Cardiac fibroblast (primary cell): Measurements from ENCODE around the gene NPDC1.

Experiments used
- DNase-seq, 2 donors: peaks; one replicate each; pipeline versions ENCODE4 v3.0.0 to v3.0.0-alpha.2; 2010; ENCODE audit warnings: low read depth in 2 of 2
- H3K4me3 ChIP-seq, 2 donors: replicated peaks in 1 of 2; 1 replicate in 1 of 2; 2 replicates in 1 of 2; pipeline ENCODE4 v1.5.1; 2011; ENCODE audit warnings: low read depth in 2 of 2, low read length in 2 of 2, mild to moderate bottlenecking in 2 of 2, moderate library complexity in 1 of 2
- TF ChIP-seq, protein P1 (sequence below): IDR thresholded peaks from one replicate; pipeline ENCODE4 v1.5.1; 2011; ENCODE audit warnings: low read depth, mild to moderate bottlenecking, low read length, inconsistent platforms

The NPDC1 gene

GRCh38 chr9:137015540-137015930 lies 30.4 kb downstream of the NPDC1 start:
- DNase-seq: no peak
- no peak overlapping the region for H3K4me3 ChIP-seq
- TF ChIP-seq, protein P1, sequence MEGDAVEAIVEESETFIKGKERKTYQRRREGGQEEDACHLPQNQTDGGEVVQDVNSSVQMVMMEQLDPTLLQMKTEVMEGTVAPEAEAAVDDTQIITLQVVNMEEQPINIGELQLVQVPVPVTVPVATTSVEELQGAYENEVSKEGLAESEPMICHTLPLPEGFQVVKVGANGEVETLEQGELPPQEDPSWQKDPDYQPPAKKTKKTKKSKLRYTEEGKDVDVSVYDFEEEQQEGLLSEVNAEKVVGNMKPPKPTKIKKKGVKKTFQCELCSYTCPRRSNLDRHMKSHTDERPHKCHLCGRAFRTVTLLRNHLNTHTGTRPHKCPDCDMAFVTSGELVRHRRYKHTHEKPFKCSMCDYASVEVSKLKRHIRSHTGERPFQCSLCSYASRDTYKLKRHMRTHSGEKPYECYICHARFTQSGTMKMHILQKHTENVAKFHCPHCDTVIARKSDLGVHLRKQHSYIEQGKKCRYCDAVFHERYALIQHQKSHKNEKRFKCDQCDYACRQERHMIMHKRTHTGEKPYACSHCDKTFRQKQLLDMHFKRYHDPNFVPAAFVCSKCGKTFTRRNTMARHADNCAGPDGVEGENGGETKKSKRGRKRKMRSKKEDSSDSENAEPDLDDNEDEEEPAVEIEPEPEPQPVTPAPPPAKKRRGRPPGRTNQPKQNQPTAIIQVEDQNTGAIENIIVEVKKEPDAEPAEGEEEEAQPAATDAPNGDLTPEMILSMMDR: no peak

DNA sequence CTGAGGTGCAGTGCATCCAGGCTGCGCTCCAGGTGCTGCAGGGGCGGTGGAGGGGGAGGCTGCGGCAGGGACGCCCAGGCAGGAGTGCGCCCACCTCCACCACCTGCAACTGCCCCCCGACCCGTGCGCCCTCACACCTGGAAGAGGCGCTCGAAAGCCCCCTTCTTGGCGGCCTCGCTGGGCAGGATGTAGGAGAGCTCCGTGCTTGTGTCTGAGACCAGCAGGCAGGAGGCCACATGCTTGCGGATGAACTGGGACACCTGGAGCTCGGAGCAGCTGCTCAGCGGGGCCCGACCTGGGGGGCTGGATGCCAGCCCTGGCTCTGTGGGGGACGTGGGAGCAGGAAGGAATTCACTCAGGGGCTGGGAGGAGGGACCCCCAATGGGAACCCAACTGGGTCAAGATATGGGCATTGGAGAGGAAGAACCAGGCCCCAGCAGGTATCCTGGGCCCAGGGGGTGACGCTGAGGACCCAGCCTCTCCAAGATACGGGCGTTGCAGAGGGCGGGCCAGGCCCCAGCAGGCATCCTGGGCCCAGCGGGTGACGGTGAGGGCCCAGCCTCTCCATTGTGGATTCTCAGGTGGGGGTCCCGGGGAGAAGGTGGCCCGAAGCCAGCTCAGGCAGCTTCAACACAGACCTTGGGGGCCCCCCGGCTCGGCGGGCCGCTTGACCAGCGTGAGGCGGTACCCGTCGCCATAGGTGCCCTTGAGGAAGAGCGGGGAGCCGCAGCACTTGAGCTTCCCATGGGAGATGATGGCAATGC lies 31.0 kb downstream of the NPDC1 start:
- H3K4me3 ChIP-seq: no peak overlapping the region
- TF ChIP-seq, protein P1: no peak
- DNase-seq: no peak

DNA sequence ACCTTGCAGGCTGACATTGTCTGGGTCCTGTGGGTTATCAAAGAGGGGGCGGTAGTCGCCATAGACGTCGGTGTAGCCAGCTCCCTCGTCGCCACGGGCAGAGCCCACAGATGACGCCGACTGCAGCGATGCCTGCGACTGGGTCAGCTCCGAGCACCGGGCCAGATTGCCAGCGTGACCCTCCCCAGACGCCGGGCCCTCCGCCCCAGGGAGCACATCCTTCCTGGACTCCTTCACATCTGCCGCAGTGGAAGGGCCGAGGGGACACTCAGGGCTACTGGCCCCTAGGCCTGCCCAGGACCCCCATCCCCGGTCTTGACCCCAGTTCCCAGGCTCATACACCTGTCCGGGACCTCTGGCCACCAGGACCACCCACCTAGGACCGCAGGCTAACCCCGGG lies 31.8 kb downstream of the NPDC1 start:
- TF ChIP-seq, protein P1: no peak
- H3K4me3 ChIP-seq: no peak overlapping the region
- no peak for DNase-seq

- TF ChIP-seq, protein P1: no peak
- no peak for DNase-seq
- no peak overlapping the region for H3K4me3 ChIP-seq
Measured at GRCh38 chr9:137013571-137013940, 32.4 kb downstream of the NPDC1 start.

DNA sequence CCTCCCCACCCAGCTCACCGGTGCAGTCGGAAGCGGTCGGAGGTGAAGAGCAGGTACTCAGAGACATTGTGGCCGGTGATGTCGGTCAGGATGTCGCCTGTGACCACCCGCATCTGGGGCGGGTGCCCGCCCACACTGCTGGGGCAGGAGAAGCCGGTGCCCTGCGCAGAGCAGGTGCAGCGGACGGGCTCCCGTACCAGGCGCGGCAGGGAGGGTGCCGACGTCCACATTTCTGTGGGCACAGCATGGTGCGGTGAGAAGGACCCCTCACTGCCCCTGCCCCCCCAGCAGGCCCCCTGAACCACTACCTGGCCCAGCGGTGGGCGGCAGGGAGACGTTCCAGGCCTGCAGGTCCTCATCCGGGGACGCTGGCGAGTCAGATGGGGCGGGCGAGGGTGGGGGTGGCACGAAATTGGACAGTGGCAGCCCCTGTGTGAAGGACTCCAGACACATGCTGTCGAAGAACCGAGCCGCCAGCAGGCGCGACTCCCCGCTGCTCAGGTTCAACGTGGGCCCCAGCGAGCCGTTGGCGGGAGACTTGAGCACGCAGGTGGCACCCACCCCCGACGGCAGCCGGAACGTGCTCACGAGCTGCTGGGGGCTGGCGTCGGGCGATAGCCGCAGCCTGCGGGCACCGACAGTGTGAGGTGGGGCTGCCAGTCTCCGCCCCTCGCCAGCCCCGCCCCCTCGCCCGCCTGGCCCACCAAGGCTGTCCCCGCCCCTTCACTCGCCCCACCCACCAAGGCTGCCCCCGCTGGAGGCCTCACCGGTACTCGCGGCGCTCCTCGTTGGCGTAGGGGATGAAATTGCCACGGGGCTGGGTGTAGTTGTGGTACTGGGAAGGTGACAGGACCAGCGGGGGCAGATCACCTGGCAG lies 33.0 kb downstream of the NPDC1 start:
- H3K4me3 ChIP-seq: no peak overlapping the region
- TF ChIP-seq, protein P1: no peak
- no peak for DNase-seq

DNA sequence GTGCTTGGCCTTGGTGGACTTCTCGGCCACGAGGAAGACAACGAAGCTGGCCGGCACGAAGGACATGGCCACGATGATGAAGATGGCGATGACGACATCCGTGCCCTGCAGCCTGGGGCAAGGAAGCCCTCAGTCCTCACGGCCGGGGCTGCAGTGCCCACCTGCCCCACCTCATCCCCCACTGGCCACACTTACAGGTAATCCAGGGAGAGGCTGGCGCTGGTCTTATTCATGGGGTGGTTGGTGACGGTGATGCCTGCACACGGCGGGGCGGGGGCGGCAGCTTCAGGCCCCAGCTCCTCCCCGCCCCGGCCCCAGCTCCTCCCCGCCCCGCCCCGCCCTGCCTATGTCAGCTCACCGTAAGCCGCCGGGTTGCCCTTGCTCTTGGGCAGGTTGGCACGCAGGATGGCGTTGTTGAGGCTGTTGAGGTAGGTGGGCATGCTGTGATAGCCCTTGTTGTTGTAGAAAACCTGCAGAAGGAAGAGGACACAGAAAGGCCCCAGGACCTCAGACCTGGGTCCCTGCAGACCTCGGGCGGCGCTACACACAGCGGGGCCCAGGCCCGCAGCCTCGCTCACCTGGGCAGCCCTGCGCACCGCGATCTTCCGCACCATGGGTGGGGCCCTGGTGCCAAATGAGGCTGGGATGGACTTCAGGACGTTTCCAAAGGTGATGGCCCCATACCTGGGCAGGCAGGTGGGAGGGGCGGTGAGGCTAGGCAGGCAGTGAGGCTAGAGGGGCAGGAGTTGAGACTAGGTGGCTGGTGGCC lies 33.9 kb downstream of the NPDC1 start:
- TF ChIP-seq, protein P1: no peak
- DNase-seq: no peak
- no peak overlapping the region for H3K4me3 ChIP-seq
